AG04449 (cell line): Measurements from ENCODE around the gene TBC1D5.

ENCODE experiments used
- CTCF ChIA-PET: fragments of 350-600 bp; formaldehyde crosslinking; extraction: SDS; loops from one replicate; lab custom pipeline; 2021; ENCODE audit warnings: antibody characterized with exemption; lab: Yijun Ruan, JAX
- POLR2A ChIA-PET: fragments of 400-600, 350-600 bp; formaldehyde crosslinking; extraction: SDS; loops from one replicate; lab custom pipeline; 2020; ENCODE audit warnings: antibody characterized with exemption, inconsistent platforms; lab: Yijun Ruan, JAX
- DNase-seq: peaks from one replicate; pipeline ENCODE4 v3.0.0-alpha.2; 2010; ENCODE audit warnings: low read depth, low spot score
- H3K4me3 ChIP-seq: 2 replicates; pipeline ENCODE4 v1.5.1; 2011; ENCODE audit warnings: low read depth, mild to moderate bottlenecking, control low read depth, low read length
- CTCF ChIP-seq: IDR thresholded peaks from one replicate; pipeline ENCODE4 v1.5.1; 2011; ENCODE audit warnings: mild to moderate bottlenecking, moderate library complexity, low read length, control low read depth, inconsistent platforms; ENCODE audit not compliant: insufficient read depth; ENCODE audit errors: missing control alignments

Gene TBC1D5

GRCh38 chr3:17747890-17748247, 5.4 kb upstream of the TBC1D5 start:
- no peak for TF ChIP-seq CTCF
- DNase-seq = no peak
- ChIA-PET CTCF (interaction anchor here (1.1 kb wide), 1 partner anchor 103 kb away, joined by 3 read pairs; no protein-coding TSS in a partner anchor), POLR2A (no interaction called here)
- H3K4me3 ChIP-seq = no peak overlapping the region

DNA sequence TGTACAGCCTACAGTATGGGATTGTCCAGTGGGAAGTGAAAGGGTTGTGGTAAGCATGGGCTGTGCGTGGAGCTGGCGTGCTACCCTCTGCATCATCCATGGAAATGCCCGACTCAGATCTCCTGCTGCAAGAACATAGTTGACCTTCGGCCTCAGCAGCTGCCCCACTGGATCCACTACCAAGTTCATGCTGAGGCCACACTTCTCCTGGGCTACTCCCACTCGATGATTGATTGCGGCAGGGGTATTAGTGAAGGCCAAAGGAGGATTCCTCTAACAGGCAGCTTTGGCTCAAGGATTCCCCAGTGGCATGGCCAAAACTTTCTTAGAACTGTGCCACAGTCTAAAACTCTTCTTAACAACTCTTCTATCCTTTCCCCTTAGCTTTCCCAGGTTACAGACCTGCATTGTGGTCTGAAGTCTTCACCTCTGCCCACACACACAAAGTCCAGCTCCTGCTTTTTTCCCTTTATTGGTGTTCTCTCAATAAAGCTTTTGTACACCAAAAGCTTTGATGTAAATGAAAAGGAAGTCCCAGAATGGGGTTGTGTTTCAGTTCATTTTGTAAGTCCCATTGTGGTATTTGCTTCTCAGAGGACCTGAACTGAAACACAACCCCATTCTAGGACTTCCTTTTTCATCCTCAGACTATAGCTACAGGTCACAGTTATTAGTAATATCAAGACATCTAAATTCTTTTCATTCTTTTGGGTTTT, 4.9 kb upstream of the TBC1D5 start:
- no peak for TF ChIP-seq CTCF
- DNase-seq = no peak
- ChIA-PET CTCF (interaction anchor here (1.1 kb wide), 1 partner anchor 102 kb away, joined by 3 read pairs; no protein-coding TSS in a partner anchor), POLR2A (no interaction called here)
- no peak overlapping the region for H3K4me3 ChIP-seq

GRCh38 chr3:17745894-17746293, 3.5 kb upstream of the TBC1D5 start:
- H3K4me3 ChIP-seq = no peak overlapping the region
- DNase-seq = no peak
- ChIA-PET POLR2A (no interaction called here), CTCF (interaction anchor here (1.4 to 1.6 kb wide), 3 partner anchors 13 to 101 kb away, joined by 3 to 6 read pairs (median 3); no protein-coding TSS in a partner anchor)
- no peak for TF ChIP-seq CTCF

- POLR2A ChIA-PET = no interaction called here
- no peak overlapping the region for H3K4me3 ChIP-seq
- no peak for TF ChIP-seq CTCF
- CTCF ChIA-PET = interaction anchor here (1.4 to 1.6 kb wide), 3 partner anchors 14 to 100 kb away, joined by 3 to 6 read pairs (median 3); no protein-coding TSS in a partner anchor
- DNase-seq = no peak
These were observed 2.9 kb upstream of the TBC1D5 start for GRCh38 chr3:17745301-17745700.

DNA sequence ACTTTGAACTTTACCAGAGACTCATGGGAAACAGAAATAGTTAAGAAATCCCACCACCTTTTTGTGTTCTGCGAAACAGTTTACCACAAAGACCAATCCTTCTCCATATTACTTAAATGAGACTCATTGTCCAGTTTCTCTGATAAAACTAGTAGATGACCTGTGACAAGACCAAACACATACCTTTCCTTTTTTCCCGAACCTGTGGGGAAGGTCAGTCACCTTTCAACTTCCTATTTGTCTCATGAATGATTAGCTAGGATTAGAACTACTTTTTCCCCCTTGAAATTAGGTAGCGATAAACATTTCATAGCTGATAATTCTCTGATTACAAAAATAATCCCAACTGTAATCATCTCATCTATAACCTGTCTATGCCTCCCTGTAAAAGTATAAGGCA, 2.3 kb upstream of the TBC1D5 start:
- ChIA-PET CTCF (interaction anchor here (1.4 to 1.6 kb wide), 2 partner anchors 15 to 97 kb away, joined by 3 to 6 read pairs; no protein-coding TSS in a partner anchor), POLR2A (no interaction called here)
- no peak for DNase-seq
- no peak for TF ChIP-seq CTCF
- H3K4me3 ChIP-seq = no peak overlapping the region

DNA sequence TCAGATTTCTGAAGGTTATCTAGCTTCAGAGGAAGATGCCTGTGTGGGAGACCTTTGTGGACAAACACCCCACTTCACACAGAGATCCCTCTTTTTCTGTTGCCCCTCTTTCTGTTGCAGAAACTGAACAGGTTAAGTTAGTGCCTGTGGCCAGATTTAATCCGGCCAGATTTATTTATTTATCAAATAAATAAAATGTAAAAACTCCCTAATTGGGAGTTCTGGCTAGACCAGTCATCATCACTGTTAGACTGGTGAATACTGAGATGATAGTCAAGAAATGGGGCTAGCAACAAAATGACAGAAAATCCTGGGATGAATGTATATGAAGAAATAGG, 1.2 kb upstream of the TBC1D5 start:
- no peak for DNase-seq
- ChIA-PET CTCF (interaction anchor here (2.1 to 2.3 kb wide), 2 partner anchors 97 to 99 kb away, joined by 7 to 13 read pairs; no protein-coding TSS in a partner anchor), POLR2A (no interaction called here)
- no peak overlapping the region for H3K4me3 ChIP-seq
- TF ChIP-seq CTCF = no peak
